ENCODE measurements around the gene KRT79.

GRCh38 chr12:52779914-52780313 is 54.2 kb downstream of the KRT79 start:
- TF ChIP-seq CTCF (IDR thresholded peaks at IDR 0.05; ENCODE audit: low read depth, low read length, poor library complexity, severe bottlenecking) (no peak), EZH2phosphoT487 (IDR thresholded peaks at IDR 0.05; ENCODE audit: borderline replicate concordance, low read length) (no peak)

All from DOHH2 (cell line).